ENCODE results near the gene ATP5PD.

The ATP5PD gene

GRCh38 chr17:75004371-75004770 is 42.4 kb downstream of the ATP5PD start:
- no peak for DNase-seq
- Mint-ChIP-seq H3K36me3 (ENCODE audit: low read depth) (peaks cover 4% of the 10 kb centered on the region), H3K27me3 (ENCODE audit: low read depth, poor library complexity) (peaks cover 4% of the 10 kb centered on the region), H3K27ac (no peak overlapping the region), H3K4me3 (no peak overlapping the region), H3K4me1 (no peaks in the 10 kb centered on the region), H3K9me3 (no peaks in the 10 kb centered on the region)
- no peak for TF ChIP-seq CTCF (IDR thresholded peaks at IDR 0.05)

- H3K4me3 Mint-ChIP-seq: no peak overlapping the region
- H3K4me1 Mint-ChIP-seq: no peaks in the 10 kb centered on the region
- TF ChIP-seq CTCF (IDR thresholded peaks at IDR 0.05): no peak
- no peaks in the 10 kb centered on the region for H3K9me3 Mint-ChIP-seq
- DNase-seq: no peak
- H3K36me3 Mint-ChIP-seq (ENCODE audit: low read depth): peaks cover 4% of the 10 kb centered on the region
- H3K27ac Mint-ChIP-seq: no peak overlapping the region
- peaks cover 4% of the 10 kb centered on the region for H3K27me3 Mint-ChIP-seq (ENCODE audit: low read depth, poor library complexity)
Measured at GRCh38 chr17:75003957-75004355, 42.8 kb downstream of the ATP5PD start.

GRCh38 chr17:75003070-75003956 is 43.5 kb downstream of the ATP5PD start:
- Mint-ChIP-seq H3K27me3 (ENCODE audit: low read depth, poor library complexity) (peaks cover 4% of the 10 kb centered on the region), H3K4me3 (no peak overlapping the region)

GRCh38 chr17:75001915-75002843 is 44.6 kb downstream of the ATP5PD start:
- H3K36me3 Mint-ChIP-seq (ENCODE audit: low read depth): peaks cover 4% of the 10 kb centered on the region
- no peak overlapping the region for H3K27ac Mint-ChIP-seq
- no peak for TF ChIP-seq CTCF (IDR thresholded peaks at IDR 0.05)
- no peak overlapping the region for H3K4me3 Mint-ChIP-seq
- no peak for DNase-seq
- no peaks in the 10 kb centered on the region for H3K4me1 Mint-ChIP-seq
- H3K27me3 Mint-ChIP-seq (ENCODE audit: low read depth, poor library complexity): no peaks in the 10 kb centered on the region
- no peaks in the 10 kb centered on the region for H3K9me3 Mint-ChIP-seq

More at GRCh38 chr17:75003070-75003956, 43.5 kb downstream of the ATP5PD start:
- Mint-ChIP-seq H3K36me3 (ENCODE audit: low read depth) (peaks cover 4% of the 10 kb centered on the region), H3K4me1 (no peaks in the 10 kb centered on the region), H3K27ac (no peak overlapping the region), H3K9me3 (no peaks in the 10 kb centered on the region)
- no peak for DNase-seq
- TF ChIP-seq CTCF (IDR thresholded peaks at IDR 0.05): no peak

- no peaks in the 10 kb centered on the region for H3K27me3 Mint-ChIP-seq (ENCODE audit: low read depth, poor library complexity)
- TF ChIP-seq CTCF (IDR thresholded peaks at IDR 0.05): no peak
- H3K27ac Mint-ChIP-seq: no peak overlapping the region
- no peaks in the 10 kb centered on the region for H3K4me1 Mint-ChIP-seq
- DNase-seq: no peak
- H3K36me3 Mint-ChIP-seq (ENCODE audit: low read depth): peaks cover 8% of the 10 kb centered on the region
- H3K9me3 Mint-ChIP-seq: no peaks in the 10 kb centered on the region
- H3K4me3 Mint-ChIP-seq: no peak overlapping the region
Measured at GRCh38 chr17:74999523-74999922, 47.2 kb downstream of the ATP5PD start.
